K562 (cell line): ENCODE data around the gene TMCC1. TPM values are rescaled to one million over a fixed set of nuclear protein-coding genes. Genes with fewer than 3 reads are reported as not detected.
"Not testable (repeated sequence)": the region's sequence is repeated elsewhere in the genome, so short reads cannot be mapped to it uniquely, and the experiment has no call there.

Experiments used
- ATAC-seq: fragments of 200-7000 bp; cut with Tn5 transposase; 3 replicates; pipeline ENCODE4 v1.9.1; 2020; ENCODE audit warnings: moderate library complexity
- BruUV-seq: library from RNA; stranded (reverse); fragments of 400-500 nt; replicated peaks from 2 replicates; lab custom pipeline; 2021; lab: Mats Ljungman, UMichigan
- CTCF ChIA-PET: fragments of 300-600 bp; formaldehyde crosslinking; extraction: SDS; loops from one replicate; lab custom pipeline; 2021; ENCODE audit warnings: low intra/inter-chr PET ratio; lab: Yijun Ruan, JAX
- POLR2A ChIA-PET: fragments of 300-600, 350-650 bp; sonication (Branson Sonifier 250); formaldehyde crosslinking; extraction: SDS; loops from one replicate; lab custom pipeline; 2021; ENCODE audit warnings: antibody characterized with exemption, inconsistent platforms; lab: Yijun Ruan, JAX
- DNase-seq, 4 experiments: peaks; one replicate each; pipeline versions ENCODE4 v3.0.0 to v3.0.0-alpha.2; 2011 to 2018; ENCODE audit warnings: low spot score in 3 of 4, mixed read lengths in 3 of 4; ENCODE audit errors: extremely low read depth in 1 of 4
- FAIRE-seq: peaks from 2 replicates; lab custom pipeline; 2011; peaks lifted over from hg19 to GRCh38; lab: Jason Lieb, UNC
- H2AFZ ChIP-seq: 2 replicates; pipeline ENCODE4 v1.6.0; 2011; ENCODE audit warnings: low read depth, low read length, control low read depth, inconsistent platforms
- H3K27ac ChIP-seq: fragments of 200-600 bp; 3 replicates; pipeline ENCODE4 v1.8.0; 2011; ENCODE audit warnings: low read depth, mild to moderate bottlenecking, control low read depth, inconsistent platforms, low read length, moderate library complexity, mixed read lengths; ENCODE audit errors: extremely low read depth
- H3K27me3 ChIP-seq, 2 experiments: fragments of 300-600 bp in 1 of 2; 2 replicates in 1 of 2; 3 replicates in 1 of 2; pipeline versions ENCODE4 v1.6.0 to v1.8.0; 2011; ENCODE audit warnings: inconsistent platforms in 2 of 2, low read length in 2 of 2, mild to moderate bottlenecking in 1 of 2, mixed read lengths in 1 of 2, moderate library complexity in 1 of 2; ENCODE audit not compliant: control insufficient read depth in 2 of 2, insufficient read depth in 2 of 2
- H3K36me3 ChIP-seq: fragments of 300-600 bp; 3 replicates; pipeline ENCODE4 v1.8.0; 2011; ENCODE audit warnings: mild to moderate bottlenecking, low read length, inconsistent platforms; ENCODE audit not compliant: control insufficient read depth, insufficient read depth
- H3K4me1 ChIP-seq, 2 experiments: fragments of 200-600 bp in 1 of 2; replicated peaks in 1 of 2; 2 replicates in 1 of 2; 3 replicates in 1 of 2; pipeline versions ENCODE4 v1.5.1 to v1.8.0; 2011; ENCODE audit warnings: inconsistent platforms in 2 of 2, low read length in 2 of 2, mild to moderate bottlenecking in 1 of 2, mixed read lengths in 1 of 2, moderate library complexity in 1 of 2; ENCODE audit not compliant: control insufficient read depth in 2 of 2, insufficient read depth in 2 of 2
- H3K4me2 ChIP-seq: 2 replicates; pipeline ENCODE4 v1.6.1; 2011; ENCODE audit warnings: low read length, control low read depth, inconsistent platforms, mixed read lengths; ENCODE audit not compliant: insufficient read depth
- H3K4me3 ChIP-seq: fragments of 200-600 bp; sonication (generic), shearing (Covaris generic); 2 replicates; pipeline ENCODE4 v1.5.1; 2016; ENCODE audit warnings: control low read depth, inconsistent platforms
- H3K79me2 ChIP-seq: fragments of 200-600 bp; 3 replicates; pipeline ENCODE4 v1.8.0; 2011; ENCODE audit warnings: low read length, inconsistent platforms; ENCODE audit not compliant: control insufficient read depth, insufficient read depth
- H3K9ac ChIP-seq, 2 experiments: 2 replicates each; pipeline versions ENCODE4 v1.6.0 to v1.6.1; 2011; ENCODE audit warnings: low read depth in 2 of 2, low read length in 2 of 2, control low read depth in 1 of 2, inconsistent platforms in 1 of 2, mild to moderate bottlenecking in 1 of 2, mixed read lengths in 1 of 2; ENCODE audit not compliant: insufficient read depth in 1 of 2
- H3K9me1 ChIP-seq: one replicate; pipeline ENCODE4 v1.6.0; 2011; ENCODE audit warnings: inconsistent platforms, mild to moderate bottlenecking, low read length, moderate library complexity; ENCODE audit not compliant: control insufficient read depth, insufficient read depth
- H3K9me3 ChIP-seq: replicated peaks from 2 replicates; pipeline ENCODE4 v1.5.1; 2011; ENCODE audit warnings: low read depth, low read length, inconsistent platforms; ENCODE audit not compliant: control insufficient read depth, insufficient read depth
- H4K20me1 ChIP-seq: replicated peaks from 2 replicates; pipeline ENCODE4 v1.6.1; 2011; ENCODE audit warnings: low read length, inconsistent platforms, mixed read lengths; ENCODE audit not compliant: control insufficient read depth, insufficient read depth
- ESRRA ChIP-seq: fragments of 450-650 bp; IDR thresholded peaks from 2 replicates; pipeline ENCODE4 v1.6.1; 2014; ENCODE audit warnings: low read depth, mild to moderate bottlenecking, moderate library complexity, borderline replicate concordance
- NFXL1 ChIP-seq: fragments of 450-650 bp; formaldehyde crosslinking; IDR thresholded peaks from 2 replicates; pipeline ENCODE4 v1.4.0; 2021; ENCODE audit warnings: mild to moderate bottlenecking
- WGBS: fragments of 100-300 bp; shearing (Covaris generic); methylation state at CpG from one replicate; pipeline ENCODE4 v1.1.6; 2016; ENCODE audit warnings: low coverage, mixed read lengths; ENCODE audit not compliant: insufficient coverage; ENCODE audit errors: missing lambda C conversion rate; 5-methylcytosine and 5-hydroxymethylcytosine counted together
- in situ Hi-C: fragments of 300-500 bp; cut with MboI; formaldehyde crosslinking; loops from 4 replicates; pipeline ENCODE4 v1.15.0; 2018; ENCODE audit warnings: inconsistent platforms, mixed read lengths
- intact Hi-C: fragments of 100-400 bp; cut with micrococcal nuclease; formaldehyde crosslinking; loops from 2 replicates; pipeline ENCODE4 v1.14.2; 2022
- polyA plus RNA-seq, 8 experiments: library from polyadenylated mRNA; depleted of rRNA in 4 of 8; stranded (reverse) in 5 of 8; unstranded in 3 of 8; fragments of >200 nt; fragmentation: Nextera tagmentation in 2 of 8; fragmentation: Illumina TruSeq in 1 of 8; extraction: Ambion mirVana in 2 of 8; extraction: Trizol in 1 of 8; gene quantifications; 2 replicates each; pipeline versions ENCODE4 v1.2.1 to v1.2.3, GENCODE V29; 2011 to 2014; ENCODE audit warnings: inconsistent platforms in 1 of 8, missing spikeins in 1 of 8
- total RNA-seq, 7 experiments: library from RNA; depleted of rRNA in 6 of 7; stranded (reverse); fragments of >200 nt in 6 of 7; fragmentation: Illumina TruSeq in 2 of 7; extraction: Trizol in 2 of 7; gene quantifications; 2 replicates each; pipeline versions ENCODE4 v1.2.1 to v1.2.3, GENCODE V29; 2011 to 2021; ENCODE audit warnings: low replicate concordance in 1 of 7

The TMCC1 gene
- total and polyA plus RNA-seq, 9 of the 15 experiments (the other 6 are each of a cell fraction or from before 2014, with no cell fraction given), result 0.89 to 8.7 (median 4.0) TPM

DNA sequence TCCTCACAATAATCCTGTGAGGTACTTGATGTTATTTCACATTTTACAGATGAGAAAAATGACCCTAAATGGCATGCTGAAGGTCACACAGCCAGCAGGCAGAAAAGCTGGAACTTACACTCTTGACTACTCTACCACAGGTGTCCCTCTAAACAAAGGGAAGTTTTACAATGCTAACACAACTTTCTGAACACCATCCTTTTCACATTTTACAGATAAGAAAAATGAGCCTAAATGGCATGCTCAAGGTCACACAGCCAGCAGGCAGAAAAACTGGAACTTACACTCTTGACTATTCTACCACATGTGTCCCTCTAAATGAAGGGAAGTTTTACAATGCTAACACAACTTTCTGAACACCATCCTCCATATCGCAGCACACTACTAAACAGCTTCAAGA lies 35.6 kb downstream of the TMCC1 start:
- no TSS peak for BruUV-seq
- in situ Hi-C loops, result no loop called here
- H3K9me1 ChIP-seq, result no peaks in the 10 kb centered on the region
- H3K27me3 ChIP-seq, result no peaks in the 10 kb centered on the region
- peaks cover 26% of the 10 kb centered on the region for H3K79me2 ChIP-seq
- 80% methylated on average over 1 of the region's 1 CpG for WGBS
- no peak overlapping the region for H3K4me3 ChIP-seq
- POLR2A ChIA-PET, result interaction anchor here (0.7 kb wide), 1 partner anchor 460 kb away, joined by 3 read pairs; no protein-coding TSS in a partner anchor
- no peak for TF ChIP-seq NFXL1 (CRISPR knock-in tag)
- peak; percentile 86 for TF ChIP-seq ESRRA
- H3K9me3 ChIP-seq, result no peaks in the 10 kb centered on the region
- H3K27ac ChIP-seq, result peak overlapping the region; percentile 63
- DNase-seq (peak in 1 of 4 experiments; percentile 5), FAIRE-seq (no peak), ATAC-seq (peak; percentile 35; the same call in 2 of the 3 replicates)
- H3K4me1 ChIP-seq, result peaks cover 0 to 24% of the 10 kb centered on the region in 2 experiments; a peak in 3 of 5 replicates
- 0 out of 2 replicates have a peak overlapping the region, but pooled peaks have one; percentile 11 for H2AFZ ChIP-seq
- H3K9ac ChIP-seq, result peak overlapping the region in 1 of 2 experiments; percentile 12; a peak in 1 of 4 replicates
- H4K20me1 ChIP-seq, result no peaks in the 10 kb centered on the region
- no peaks in the 10 kb centered on the region; the same call in 2 of the 3 replicates for H3K36me3 ChIP-seq
- CTCF ChIA-PET, result no interaction called here
- peak overlapping the region; percentile 6; the same call in 1 of the 2 replicates for H3K4me2 ChIP-seq
- intact Hi-C loops, result loop anchor here (2.0 kb wide), 1 partner anchor 69 kb away; no protein-coding TSS in a partner anchor

DNA sequence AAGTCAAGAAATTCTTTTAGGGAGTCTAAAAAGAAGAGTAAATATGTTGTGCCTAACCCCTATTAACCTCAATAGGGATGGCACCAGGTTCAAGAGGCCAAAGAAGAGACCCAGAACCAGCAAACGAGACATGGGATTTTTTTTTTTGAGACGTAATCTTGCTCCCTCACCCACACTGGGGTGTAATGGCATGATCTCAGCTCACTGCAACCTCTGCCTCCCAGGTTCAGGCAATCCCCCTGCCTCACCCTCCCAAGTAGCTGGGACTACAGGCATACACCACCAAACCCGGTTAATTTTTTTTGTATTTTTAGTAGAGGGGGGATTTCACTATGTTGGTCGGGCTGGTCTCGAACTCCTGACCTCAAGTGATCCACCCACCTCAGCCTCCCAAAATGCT lies 36.7 kb downstream of the TMCC1 start:
- CTCF ChIA-PET, result not testable (repeated sequence)
- H3K4me1 ChIP-seq, result peaks cover 0 to 24% of the 10 kb centered on the region in 2 experiments; a peak in 3 of 5 replicates

More for the DNA sequence above, 36.7 kb downstream of the TMCC1 start:
- peak overlapping the region; percentile 72 for H2AFZ ChIP-seq
- H3K27ac ChIP-seq, result peak overlapping the region; percentile 77
- H3K27me3 ChIP-seq, FAIRE-seq, H3K36me3 ChIP-seq, H3K9me3 ChIP-seq, H3K9me1 ChIP-seq, in situ Hi-C loops, H3K4me3 ChIP-seq, BruUV-seq, H4K20me1 ChIP-seq: not testable (repeated sequence)
- DNase-seq (peak in 1 of 4 experiments; percentile 5), ATAC-seq (peak; percentile 69)
- H3K4me2 ChIP-seq, result peak overlapping the region; percentile 57
- 15% methylated on average over 4 of the region's 5 CpGs for WGBS
- H3K79me2 ChIP-seq, result peaks cover 26% of the 10 kb centered on the region
- POLR2A ChIA-PET, result interaction anchor here (0.7 kb wide), 1 partner anchor 1366 kb away, joined by 3 read pairs; no protein-coding TSS in a partner anchor
- intact Hi-C loops, result loop anchor here (2.0 kb wide), 1 partner anchor 70 kb away; no protein-coding TSS in a partner anchor
- peak overlapping the region in 1 of 2 experiments; percentile 48; a peak in 3 of 4 replicates for H3K9ac ChIP-seq
